Left lung (tissue), 10 donors: Measurements from ENCODE around the gene MPLKIP. TPM values are rescaled to one million over a fixed set of nuclear protein-coding genes. Genes with fewer than 3 reads are reported as not detected.
"Not testable (repeated sequence)": the region's sequence is repeated elsewhere in the genome, so short reads cannot be mapped to it uniquely, and the experiment has no call there.

ENCODE experiments used
- ATAC-seq: fragments of 200-7000 bp; cut with Tn5 transposase; one replicate; pipeline ENCODE4 v1.9.1; 2020; ENCODE audit warnings: moderate library complexity
- DNase-seq, 4 donors: peaks; one replicate each; pipeline ENCODE4 v3.0.0-alpha.2; 2013 to 2020
- H3K27ac ChIP-seq, 2 donors: fragments of 200-600 bp; sonication (generic) in 1 of 2; one replicate each; pipeline versions ENCODE4 v1.5.0 to v1.8.0; 2020 to 2021
- H3K27me3 ChIP-seq, 2 donors: fragments of 200-600 bp; sonication (generic) in 1 of 2; one replicate each; pipeline versions ENCODE4 v1.5.0 to v1.8.0; 2020 to 2021
- H3K36me3 ChIP-seq, 2 donors: fragments of 200-600 bp; sonication (generic) in 1 of 2; one replicate each; pipeline versions ENCODE4 v1.5.0 to v1.8.0; 2020 to 2021
- H3K4me1 ChIP-seq, 2 donors: fragments of 200-600 bp; one replicate each; pipeline ENCODE4 v1.8.0; 2021
- H3K4me3 ChIP-seq, 2 donors: fragments of 200-600 bp; sonication (generic) in 1 of 2; one replicate each; pipeline versions ENCODE4 v1.5.0 to v1.8.0; 2020 to 2021; ENCODE audit warnings: mild to moderate bottlenecking in 1 of 2
- H3K9me3 ChIP-seq, 2 donors: fragments of 200-600 bp; sonication (generic) in 1 of 2; one replicate each; pipeline versions ENCODE4 v1.5.0 to v1.8.0; 2020 to 2021
- CTCF ChIP-seq, 2 donors: fragments of 200-600 bp; sonication (generic) in 1 of 2; IDR thresholded peaks; one replicate each; pipeline versions ENCODE4 v1.5.0 to v1.8.0; 2021; ENCODE audit warnings: antibody characterized with exemption in 2 of 2
- intact Hi-C, 2 donors: fragments of 100-400 bp; cut with DNase I; formaldehyde crosslinking; loops; one replicate each; pipeline versions ENCODE4 v1.11.2 to v1.14.2; 2022
- polyA plus RNA-seq, 6 donors: library from polyadenylated mRNA; unstranded; fragments of 120-200 nt; gene quantifications; one replicate each; pipeline ENCODE4 v1.2.1, GENCODE V29; 2013; ENCODE audit not compliant: insufficient read length in 6 of 6
- total RNA-seq, 2 donors: library from RNA; stranded (reverse); fragmentation: NEBNext Ultra II Directional; extraction: Animal tissue kit (Norgen Biotek cat#: 25700); gene quantifications; one replicate each; pipeline ENCODE4 v1.2.1, GENCODE V29; 2021
- donor health status: DM: no; HTN: yes; CAD: no.
- donor health status: DM: no; HTN: no; CAD: no.

MPLKIP gene
- total and polyA plus RNA-seq, 8 donors, result 28.0 to 38.8 (median 35.3) TPM

GRCh38 chr7:40175725-40176510, 41.5 kb upstream of the MPLKIP start:
- no peaks in the 10 kb centered on the region for H3K27me3 ChIP-seq

GRCh38 chr7:40175256-40175655, 40.8 kb upstream of the MPLKIP start:
- ATAC-seq, H3K27ac ChIP-seq, H3K4me3 ChIP-seq, H3K27me3 ChIP-seq, H3K9me3 ChIP-seq, DNase-seq, H3K36me3 ChIP-seq, H3K4me1 ChIP-seq, intact Hi-C loops: not testable (repeated sequence)

More at GRCh38 chr7:40175725-40176510, 41.5 kb upstream of the MPLKIP start:
- H3K4me3 ChIP-seq, result no peak overlapping the region
- TF ChIP-seq CTCF (IDR thresholded peaks at IDR 0.05), result no peak
- H3K27ac ChIP-seq, result no peak overlapping the region
- DNase-seq (no peak), ATAC-seq (no peak)
- no peaks in the 10 kb centered on the region for H3K36me3 ChIP-seq
- intact Hi-C loops, result no loop called here
- H3K4me1 ChIP-seq, result no peaks in the 10 kb centered on the region
- no peaks in the 10 kb centered on the region for H3K9me3 ChIP-seq

GRCh38 chr7:40173121-40173520, 38.7 kb upstream of the MPLKIP start:
- H3K9me3 ChIP-seq, DNase-seq, H3K4me1 ChIP-seq, ATAC-seq, H3K36me3 ChIP-seq, H3K27me3 ChIP-seq, H3K4me3 ChIP-seq, H3K27ac ChIP-seq, intact Hi-C loops: not testable (repeated sequence)

- H3K9me3 ChIP-seq, H3K4me3 ChIP-seq, intact Hi-C loops, H3K4me1 ChIP-seq, H3K36me3 ChIP-seq, DNase-seq, ATAC-seq, H3K27ac ChIP-seq, H3K27me3 ChIP-seq: not testable (repeated sequence)
These were observed 33.8 kb upstream of the MPLKIP start for GRCh38 chr7:40168266-40168665.

GRCh38 chr7:40167291-40167690, 32.9 kb upstream of the MPLKIP start:
- H3K4me1 ChIP-seq, result no peaks in the 10 kb centered on the region
- H3K27ac ChIP-seq, result no peak overlapping the region
- no peak for TF ChIP-seq CTCF (IDR thresholded peaks at IDR 0.05)
- no peaks in the 10 kb centered on the region for H3K9me3 ChIP-seq
- intact Hi-C loops, result no loop called here
- no peak overlapping the region for H3K4me3 ChIP-seq
- DNase-seq (no peak), ATAC-seq (no peak)
- H3K36me3 ChIP-seq, result no peaks in the 10 kb centered on the region
- no peaks in the 10 kb centered on the region for H3K27me3 ChIP-seq

- Histone ChIP-seq H3K27me3 (no peaks in the 10 kb centered on the region), H3K4me1 (no peaks in the 10 kb centered on the region), H3K4me3 (no peak overlapping the region), H3K36me3 (no peaks in the 10 kb centered on the region), H3K9me3 (no peaks in the 10 kb centered on the region), H3K27ac (no peak overlapping the region)
- DNase-seq, result no peak
- ATAC-seq, result no peak
- TF ChIP-seq CTCF (IDR thresholded peaks at IDR 0.05), result no peak
- intact Hi-C loops, result no loop called here
These were observed 30.8 kb upstream of the MPLKIP start for GRCh38 chr7:40165216-40165615.

- Histone ChIP-seq H3K4me1 (no peaks in the 10 kb centered on the region), H3K9me3 (no peaks in the 10 kb centered on the region), H3K36me3 (no peaks in the 10 kb centered on the region), H3K27ac (no peak overlapping the region), H3K27me3 (no peaks in the 10 kb centered on the region), H3K4me3 (no peak overlapping the region)
- TF ChIP-seq CTCF (IDR thresholded peaks at IDR 0.05), result no peak
- intact Hi-C loops, result no loop called here
- ATAC-seq (no peak), DNase-seq (no peak)
These were observed 28.1 kb upstream of the MPLKIP start for GRCh38 chr7:40162516-40162915.
